Hypothalamus (tissue), 51 donors: ENCODE measurements around the gene STC2.

Experiments used
- DNase-seq, 51 donors: peaks; one replicate each; lab custom pipeline; 2025; lab: John Stamatoyannopoulos, UW

The STC2 gene

DNA sequence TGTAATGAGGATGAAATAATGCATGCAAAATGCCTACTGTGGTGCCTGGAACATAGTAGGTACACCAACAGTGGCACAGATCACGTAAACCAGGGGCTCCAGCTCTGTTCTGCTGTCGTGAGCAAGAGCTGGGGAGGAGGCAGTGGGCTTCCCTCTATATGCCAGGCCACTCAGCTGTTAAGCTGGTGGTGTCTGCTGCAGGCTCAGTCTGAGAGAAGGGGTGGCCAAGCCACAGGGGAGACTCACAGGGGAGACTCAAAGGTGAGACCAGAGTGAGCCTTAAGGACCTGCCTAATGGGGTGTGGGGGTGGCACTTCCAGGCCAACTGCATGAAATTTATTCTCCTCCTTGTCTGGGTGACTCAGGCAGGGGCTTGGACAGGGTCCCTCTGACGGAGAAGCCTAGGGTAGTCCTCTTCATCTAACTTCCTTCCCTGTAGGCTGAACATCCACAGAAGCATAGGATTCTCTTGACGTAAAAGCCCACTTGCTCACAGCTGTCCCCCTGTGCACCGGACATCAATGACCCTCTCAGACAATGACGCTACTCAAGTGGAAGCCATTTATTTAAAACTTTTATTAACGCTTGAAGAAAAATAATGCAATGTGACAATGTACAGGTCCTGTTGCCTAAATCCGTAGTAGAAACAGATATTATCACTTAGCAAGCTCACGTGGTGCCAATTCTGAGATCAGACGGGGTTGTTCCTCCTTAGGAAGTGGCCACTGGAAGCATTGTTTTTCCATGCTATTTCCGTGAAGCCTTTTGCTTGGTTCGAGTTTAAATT lies 13.9 kb downstream of the STC2 start:
- DNase-seq: no peak

- DNase-seq: no peak
These were observed 14.8 kb downstream of the STC2 start for GRCh38 chr5:173313351-173313801.

DNA sequence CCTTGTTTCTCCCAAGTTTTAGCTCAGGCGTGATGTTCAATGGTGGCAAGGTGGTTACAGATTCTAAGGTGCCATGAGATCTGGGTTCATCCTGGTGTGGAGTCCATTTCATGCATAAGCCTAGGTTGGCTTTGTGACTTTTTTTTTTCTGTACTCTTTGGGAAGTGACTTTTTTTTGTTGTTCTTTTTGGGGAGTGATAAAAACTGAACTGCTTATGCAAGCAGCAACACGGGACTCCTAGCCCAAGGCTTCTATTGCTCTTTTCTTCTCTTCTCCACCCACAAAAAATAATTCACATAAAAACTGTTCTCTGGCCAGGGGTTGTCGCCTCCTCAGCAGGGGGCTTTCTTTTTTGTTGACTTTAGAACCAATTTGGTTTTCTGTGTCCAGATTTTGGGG lies 15.4 kb downstream of the STC2 start:
- no peak for DNase-seq

DNA sequence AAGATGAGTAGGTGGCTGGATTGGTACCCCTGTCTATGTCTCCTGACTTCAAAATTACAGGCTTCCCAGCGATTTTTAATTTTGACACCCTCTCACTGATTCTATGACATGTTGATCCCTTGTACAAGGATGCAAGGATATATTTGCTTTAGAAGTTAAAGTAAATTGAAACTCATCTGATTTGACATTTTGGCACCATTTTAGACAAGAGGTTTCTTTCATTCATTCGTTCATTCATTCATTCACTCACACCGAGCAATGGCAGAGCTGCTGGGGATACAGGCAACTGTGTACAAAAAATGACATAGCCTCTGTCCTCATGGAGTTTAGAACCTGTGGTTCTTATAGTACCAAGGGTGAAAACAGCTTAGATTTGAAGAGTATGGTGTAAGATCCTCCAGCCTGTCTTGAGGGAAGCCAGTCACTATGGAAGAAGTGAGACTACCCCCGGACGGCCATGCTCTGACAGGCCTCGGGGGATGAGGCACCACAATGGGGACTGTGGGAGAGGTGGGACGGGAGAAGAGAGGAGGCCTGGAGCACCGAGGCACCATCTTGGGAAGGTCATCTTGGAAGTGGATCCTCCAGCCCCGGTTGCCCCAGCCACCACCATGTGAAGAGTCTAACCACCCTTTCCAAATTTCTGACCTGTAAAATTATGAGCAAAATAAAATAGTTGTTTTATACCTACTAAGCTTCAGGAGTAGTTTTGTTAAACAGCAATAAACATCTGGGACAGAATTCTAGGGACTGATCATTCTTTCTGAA lies 16.2 kb downstream of the STC2 start:
- DNase-seq: no peak

DNA sequence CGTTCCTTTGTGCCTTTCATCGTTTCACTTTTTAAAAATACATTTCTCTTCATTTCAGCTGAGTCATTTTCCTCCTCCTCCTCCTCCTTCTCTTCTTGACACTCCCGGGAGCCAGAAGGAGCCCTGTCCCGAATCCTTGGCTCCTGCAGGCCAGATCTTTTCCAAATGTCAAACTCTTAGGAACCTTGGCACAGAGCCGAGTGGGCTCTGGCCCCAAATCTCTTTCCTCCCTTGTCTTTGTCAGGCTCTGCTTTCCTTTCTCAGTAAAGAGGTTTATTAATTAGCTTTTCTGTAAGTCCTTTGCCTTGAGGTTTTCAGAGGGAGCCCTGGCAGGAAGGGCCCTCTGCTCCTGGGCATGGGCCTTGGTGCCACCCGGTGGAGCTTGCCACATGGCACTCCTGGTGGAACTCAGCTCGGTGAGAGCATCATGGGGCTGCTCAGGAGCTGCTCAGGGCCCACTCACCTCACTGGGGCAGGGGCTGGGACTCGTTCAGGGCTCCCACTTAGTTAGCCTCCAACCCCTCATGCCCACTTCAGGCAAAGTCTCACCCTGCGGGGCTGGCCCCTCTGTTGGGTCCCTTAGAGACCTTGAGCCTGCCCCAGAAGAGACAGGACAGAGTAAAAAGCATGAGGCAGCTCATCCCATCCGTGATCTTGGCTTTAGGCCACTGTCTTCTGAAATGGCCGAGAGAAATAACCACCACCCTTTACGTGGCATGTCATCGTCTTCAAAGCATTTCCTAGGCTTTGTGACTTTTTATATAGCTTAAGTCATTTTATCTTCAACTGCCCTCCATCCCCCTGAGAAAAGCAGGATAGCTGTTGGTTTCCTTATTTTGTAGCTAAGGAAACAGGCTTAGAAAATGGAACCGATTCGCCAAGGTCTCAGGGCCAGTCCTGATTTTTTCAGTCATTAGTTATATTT lies 17.1 kb downstream of the STC2 start:
- peak in 28 of 51 donors; percentile 15 to 77 (median 44) for DNase-seq

GRCh38 chr5:173310218-173310769 lies 17.9 kb downstream of the STC2 start:
- DNase-seq: no peak

- DNase-seq: no peak
These were observed 18.5 kb downstream of the STC2 start for GRCh38 chr5:173309731-173310130.

GRCh38 chr5:173308226-173308625 lies 20.0 kb downstream of the STC2 start:
- no peak for DNase-seq

- no peak for DNase-seq
These were observed 20.5 kb downstream of the STC2 start for GRCh38 chr5:173307695-173308094.

DNA sequence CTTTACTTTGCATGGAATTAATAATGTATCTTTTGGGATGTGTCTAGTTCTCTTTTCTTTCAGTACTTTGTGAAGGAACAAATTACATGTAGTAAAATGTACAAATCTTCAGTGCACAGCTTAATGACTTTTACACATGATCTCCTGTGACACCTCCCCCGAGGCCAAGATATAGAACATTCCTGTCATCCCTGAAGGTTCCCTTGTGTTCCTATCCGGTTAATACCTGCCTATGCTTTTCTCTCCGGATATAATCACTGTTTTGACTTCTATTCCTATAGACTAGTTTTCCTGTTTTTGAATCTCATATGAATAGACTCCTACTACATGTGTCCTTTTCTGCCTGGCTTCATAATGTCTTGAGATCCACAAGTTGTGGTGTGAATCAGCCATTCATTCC lies 21.5 kb downstream of the STC2 start:
- no peak for DNase-seq

DNA sequence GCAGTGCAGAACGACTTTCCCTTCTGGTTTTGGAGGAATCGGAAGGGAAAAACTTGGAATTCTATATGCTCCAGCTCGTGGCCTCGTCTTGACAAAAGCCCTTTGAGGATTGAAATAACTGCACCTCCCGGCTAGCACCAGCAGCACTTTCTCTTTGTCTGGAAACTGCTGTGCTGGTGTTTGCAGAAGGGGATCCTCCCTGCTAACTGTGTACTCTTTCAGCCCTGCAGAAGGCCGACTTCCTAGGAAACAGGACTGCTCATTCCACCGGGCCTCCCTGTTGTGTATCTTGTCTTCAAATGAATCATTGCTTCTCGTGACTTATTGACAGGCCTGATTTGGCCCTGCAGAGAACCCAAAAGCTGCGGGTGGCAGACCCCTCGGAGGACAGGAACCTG lies 23.6 kb downstream of the STC2 start:
- no peak for DNase-seq

DNA sequence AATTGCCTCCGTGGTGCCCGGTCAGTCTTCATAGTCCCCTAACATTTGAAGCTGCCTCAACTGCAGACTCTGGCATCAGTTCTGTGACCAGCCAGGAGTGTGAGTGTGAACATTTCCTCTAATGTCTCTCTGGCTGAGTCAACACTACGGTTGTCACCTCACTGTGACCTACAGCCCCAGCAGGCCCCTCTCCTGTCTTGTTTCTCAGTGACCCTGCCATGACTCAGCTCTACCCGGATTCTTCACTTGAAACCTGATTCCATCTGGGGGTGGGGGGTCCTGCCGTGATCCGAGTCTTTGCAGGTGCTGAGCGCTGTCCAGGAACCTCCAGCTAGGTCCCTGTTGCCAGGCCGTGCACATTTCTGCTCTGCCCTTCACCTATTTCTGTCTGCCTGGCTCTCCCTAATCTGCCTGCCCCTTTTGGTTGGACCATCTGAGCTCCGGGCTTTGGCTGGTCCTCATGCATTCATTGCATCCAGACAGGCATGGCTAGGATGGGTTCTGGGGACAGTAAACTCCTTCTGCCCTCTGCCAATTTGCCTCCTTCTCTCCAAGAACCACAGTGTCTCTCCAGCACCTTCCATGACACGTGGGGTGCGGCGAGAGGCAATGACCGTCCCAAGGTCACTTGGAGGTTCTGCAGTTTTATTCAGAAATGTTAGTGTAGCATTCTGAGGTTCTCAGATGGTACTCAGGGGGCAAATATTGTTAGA lies 24.2 kb downstream of the STC2 start:
- DNase-seq: no peak

GRCh38 chr5:173302546-173303155 lies 25.6 kb downstream of the STC2 start:
- no peak for DNase-seq

DNA sequence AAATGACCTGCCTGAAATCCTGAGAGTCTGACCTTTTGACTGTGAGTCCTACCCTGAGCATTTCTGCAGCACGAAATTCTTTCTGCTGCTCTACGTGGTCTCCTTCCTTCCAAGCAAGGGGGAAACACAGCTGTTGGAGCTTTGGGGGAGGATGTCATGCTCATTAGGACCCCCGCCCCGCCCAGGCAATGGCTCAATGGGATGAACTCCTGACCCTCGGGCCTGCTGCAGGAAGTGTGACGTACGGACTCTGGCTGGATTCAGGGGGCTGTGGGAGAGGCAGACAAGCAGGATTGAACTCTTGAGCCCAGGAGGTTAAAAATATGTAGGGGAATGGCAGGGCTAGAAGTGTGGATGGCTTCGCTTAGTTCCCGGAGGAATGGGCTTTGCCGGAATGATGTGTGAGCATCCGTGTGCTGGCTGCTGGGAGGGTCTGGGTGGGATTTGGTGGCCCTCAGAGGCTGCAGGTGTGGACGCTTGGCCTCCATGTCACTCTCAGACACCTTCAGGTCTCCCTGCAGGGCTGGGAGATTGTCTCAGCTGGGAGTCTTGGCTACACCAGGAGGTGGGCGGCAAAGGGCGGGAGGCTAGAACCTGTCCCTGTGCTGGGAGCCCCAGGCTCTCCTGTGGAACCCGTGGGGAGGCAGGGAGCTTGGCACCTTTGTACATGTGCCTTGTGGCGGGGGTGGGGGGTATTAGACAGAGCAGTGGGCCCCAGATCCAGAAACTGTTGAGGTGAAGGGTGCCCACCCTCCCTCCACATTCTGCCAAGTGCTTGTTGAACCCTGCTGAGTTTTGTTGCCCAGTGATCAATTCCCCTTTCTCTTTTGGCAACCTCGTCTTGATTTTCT lies 26.3 kb downstream of the STC2 start:
- DNase-seq: no peak

- DNase-seq: no peak
These were observed 27.7 kb downstream of the STC2 start for GRCh38 chr5:173300389-173301047.

DNA sequence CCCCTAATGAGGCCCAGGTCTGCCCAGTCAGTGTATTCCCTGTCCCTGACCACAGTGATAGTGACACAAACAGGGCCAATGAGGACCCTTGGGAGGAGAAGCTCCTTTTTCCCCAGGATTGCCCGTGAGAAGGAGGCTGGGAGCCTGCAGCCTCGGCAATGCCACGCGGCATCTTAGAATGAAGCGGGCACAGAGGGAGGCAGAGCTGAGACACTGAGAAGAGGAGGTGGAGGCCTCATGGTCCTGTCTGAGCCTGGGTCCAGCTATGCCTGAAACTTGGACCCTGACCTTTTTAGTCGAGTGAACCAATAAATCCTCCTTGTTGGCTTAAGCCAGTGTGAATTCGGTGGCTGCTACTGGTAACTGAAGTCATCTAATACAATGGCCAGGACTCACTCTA lies 28.4 kb downstream of the STC2 start:
- DNase-seq: no peak

DNA sequence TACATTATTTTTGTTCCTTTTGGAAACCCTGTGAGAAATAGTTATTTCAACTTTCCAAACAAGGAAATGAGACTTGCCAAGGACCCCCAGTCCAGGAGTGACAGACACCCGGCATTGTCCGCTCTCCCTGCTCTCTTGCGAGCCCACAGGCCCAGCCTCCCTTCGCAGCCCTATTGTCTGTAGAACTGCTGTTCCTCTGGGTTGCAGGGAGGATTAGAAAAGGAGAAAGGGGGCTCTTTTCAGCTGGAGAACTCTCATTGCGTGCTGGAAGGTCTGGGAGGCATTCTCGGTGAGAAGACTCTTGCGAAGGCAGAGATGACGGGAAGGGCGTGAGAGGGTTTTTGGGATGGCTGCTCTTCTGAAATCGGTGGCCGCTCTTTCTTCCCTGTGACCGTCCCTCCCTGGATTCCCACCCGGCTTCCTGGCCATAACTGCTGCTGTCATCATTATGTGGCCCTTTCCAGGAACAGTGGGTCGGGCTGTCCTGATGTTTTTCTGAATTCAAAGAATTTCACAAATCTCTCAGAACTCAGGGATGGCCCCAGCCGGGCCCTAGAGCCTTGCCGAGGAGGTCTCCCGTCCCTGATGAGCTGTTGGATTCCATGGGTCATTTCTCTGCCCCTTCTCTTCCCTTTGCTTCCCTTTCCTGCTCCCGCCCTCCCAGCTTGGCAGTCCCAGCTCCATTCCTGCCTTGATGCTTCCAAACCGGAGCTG lies 29.8 kb downstream of the STC2 start:
- DNase-seq: no peak
